ENCODE results near the gene SPAG8.

Gene SPAG8

GRCh38 chr9:35829084-35829763 lies 17.2 kb upstream of the SPAG8 start, which contains the start of gene TMEM8B:
Gene TMEM8B, plus strand, starts transcription at chr9:35829228. Its CDS starts 220 bp downstream, at chr9:35829448.
- peak within 1 kb of the TSS; percentile 79 for H3K4me3 ChIP-seq (ENCODE audit: insufficient read depth, low read depth, low read length, poor library complexity, severe bottlenecking)
- peaks cover 11% of the 10 kb centered on the region for H3K4me1 ChIP-seq (ENCODE audit: control insufficient read depth, insufficient read depth, low read length, poor library complexity, severe bottlenecking)
- peak within 1 kb of the TSS; percentile 74 for H3K27ac ChIP-seq (ENCODE audit: insufficient read depth, low read length, poor library complexity, severe bottlenecking)
- no peaks in the 10 kb centered on the region for H3K9me3 ChIP-seq (ENCODE audit: control insufficient read depth, low read length)
- peak; percentile 86 to 92 (median 90) for DNase-seq
- no peaks in the 10 kb centered on the region for H3K27me3 ChIP-seq (replicated peaks; ENCODE audit: control insufficient read depth, insufficient read depth, low read length, poor library complexity, severe bottlenecking)
- H3K36me3 ChIP-seq (ENCODE audit: control insufficient read depth, insufficient read depth, low read length) = no peaks in the 10 kb centered on the region

- Histone ChIP-seq H3K27me3 (replicated peaks; ENCODE audit: control insufficient read depth, insufficient read depth, low read length, poor library complexity, severe bottlenecking) (no peaks in the 10 kb centered on the region), H3K36me3 (ENCODE audit: control insufficient read depth, insufficient read depth, low read length) (no peaks in the 10 kb centered on the region), H3K4me3 (ENCODE audit: insufficient read depth, low read depth, low read length, poor library complexity, severe bottlenecking) (peak within 1 kb of the TSS; percentile 79), H3K4me1 (ENCODE audit: control insufficient read depth, insufficient read depth, low read length, poor library complexity, severe bottlenecking) (peaks cover 11% of the 10 kb centered on the region), H3K9me3 (ENCODE audit: control insufficient read depth, low read length) (no peaks in the 10 kb centered on the region), H3K27ac (ENCODE audit: insufficient read depth, low read length, poor library complexity, severe bottlenecking) (peak within 1 kb of the TSS; percentile 74)
- peak in 2 of 3 donors; percentile 9 to 23 for DNase-seq
These were observed 16.6 kb upstream of the SPAG8 start, which contains the start of gene FAM221B for GRCh38 chr9:35828716-35829083. Gene FAM221B, minus strand, starts transcription at chr9:35828732. Its CDS starts 2,571 bp downstream, at chr9:35826161.

- Histone ChIP-seq H3K27me3 (replicated peaks; ENCODE audit: control insufficient read depth, insufficient read depth, low read length, poor library complexity, severe bottlenecking) (no peaks in the 10 kb centered on the region), H3K9me3 (ENCODE audit: control insufficient read depth, low read length) (no peaks in the 10 kb centered on the region), H3K4me3 (ENCODE audit: insufficient read depth, low read depth, low read length, poor library complexity, severe bottlenecking) (no peak overlapping the region), H3K36me3 (ENCODE audit: control insufficient read depth, insufficient read depth, low read length) (no peaks in the 10 kb centered on the region), H3K27ac (ENCODE audit: insufficient read depth, low read length, poor library complexity, severe bottlenecking) (no peak overlapping the region), H3K4me1 (ENCODE audit: control insufficient read depth, insufficient read depth, low read length, poor library complexity, severe bottlenecking) (peaks cover 11% of the 10 kb centered on the region)
- DNase-seq = no peak
These were observed 15.4 kb upstream of the SPAG8 start for GRCh38 chr9:35827486-35827885.

GRCh38 chr9:35826071-35826701 lies 14.1 kb upstream of the SPAG8 start:
- Histone ChIP-seq H3K27me3 (replicated peaks; ENCODE audit: control insufficient read depth, insufficient read depth, low read length, poor library complexity, severe bottlenecking) (no peaks in the 10 kb centered on the region), H3K36me3 (ENCODE audit: control insufficient read depth, insufficient read depth, low read length) (no peaks in the 10 kb centered on the region), H3K27ac (ENCODE audit: insufficient read depth, low read length, poor library complexity, severe bottlenecking) (no peak overlapping the region), H3K9me3 (ENCODE audit: control insufficient read depth, low read length) (no peaks in the 10 kb centered on the region), H3K4me3 (ENCODE audit: insufficient read depth, low read depth, low read length, poor library complexity, severe bottlenecking) (no peak overlapping the region), H3K4me1 (ENCODE audit: control insufficient read depth, insufficient read depth, low read length, poor library complexity, severe bottlenecking) (peaks cover 11% of the 10 kb centered on the region)
- peak in 1 of 3 donors; percentile 12 for DNase-seq

- Histone ChIP-seq H3K4me1 (ENCODE audit: control insufficient read depth, insufficient read depth, low read length, poor library complexity, severe bottlenecking) (no peaks in the 10 kb centered on the region), H3K36me3 (ENCODE audit: control insufficient read depth, insufficient read depth, low read length) (no peaks in the 10 kb centered on the region), H3K9me3 (ENCODE audit: control insufficient read depth, low read length) (no peaks in the 10 kb centered on the region), H3K27me3 (replicated peaks; ENCODE audit: control insufficient read depth, insufficient read depth, low read length, poor library complexity, severe bottlenecking) (no peaks in the 10 kb centered on the region), H3K27ac (ENCODE audit: insufficient read depth, low read length, poor library complexity, severe bottlenecking) (no peak overlapping the region), H3K4me3 (ENCODE audit: insufficient read depth, low read depth, low read length, poor library complexity, severe bottlenecking) (no peak overlapping the region)
- DNase-seq = no peak
These were observed 10.9 kb upstream of the SPAG8 start for GRCh38 chr9:35822926-35823325.

- Histone ChIP-seq H3K27me3 (replicated peaks; ENCODE audit: control insufficient read depth, insufficient read depth, low read length, poor library complexity, severe bottlenecking) (no peaks in the 10 kb centered on the region), H3K4me3 (ENCODE audit: insufficient read depth, low read depth, low read length, poor library complexity, severe bottlenecking) (no peak overlapping the region), H3K9me3 (ENCODE audit: control insufficient read depth, low read length) (no peaks in the 10 kb centered on the region), H3K4me1 (ENCODE audit: control insufficient read depth, insufficient read depth, low read length, poor library complexity, severe bottlenecking) (no peaks in the 10 kb centered on the region), H3K36me3 (ENCODE audit: control insufficient read depth, insufficient read depth, low read length) (no peaks in the 10 kb centered on the region), H3K27ac (ENCODE audit: insufficient read depth, low read length, poor library complexity, severe bottlenecking) (no peak overlapping the region)
- no peak for DNase-seq
These were observed 8.0 kb upstream of the SPAG8 start for GRCh38 chr9:35820076-35820475.

- no peak overlapping the region for H3K4me3 ChIP-seq (ENCODE audit: insufficient read depth, low read depth, low read length, poor library complexity, severe bottlenecking)
- no peaks in the 10 kb centered on the region for H3K27me3 ChIP-seq (replicated peaks; ENCODE audit: control insufficient read depth, insufficient read depth, low read length, poor library complexity, severe bottlenecking)
- H3K36me3 ChIP-seq (ENCODE audit: control insufficient read depth, insufficient read depth, low read length) = no peaks in the 10 kb centered on the region
- DNase-seq = no peak
- H3K27ac ChIP-seq (ENCODE audit: insufficient read depth, low read length, poor library complexity, severe bottlenecking) = no peak overlapping the region
- H3K9me3 ChIP-seq (ENCODE audit: control insufficient read depth, low read length) = no peaks in the 10 kb centered on the region
- H3K4me1 ChIP-seq (ENCODE audit: control insufficient read depth, insufficient read depth, low read length, poor library complexity, severe bottlenecking) = peaks cover 11% of the 10 kb centered on the region
These were observed 6.3 kb upstream of the SPAG8 start for GRCh38 chr9:35818341-35818740.

GRCh38 chr9:35816708-35817107 lies 4.6 kb upstream of the SPAG8 start:
- DNase-seq = no peak
- Histone ChIP-seq H3K27ac (ENCODE audit: insufficient read depth, low read length, poor library complexity, severe bottlenecking) (no peak overlapping the region), H3K9me3 (ENCODE audit: control insufficient read depth, low read length) (no peaks in the 10 kb centered on the region), H3K4me3 (ENCODE audit: insufficient read depth, low read depth, low read length, poor library complexity, severe bottlenecking) (no peak overlapping the region), H3K36me3 (ENCODE audit: control insufficient read depth, insufficient read depth, low read length) (no peaks in the 10 kb centered on the region), H3K4me1 (ENCODE audit: control insufficient read depth, insufficient read depth, low read length, poor library complexity, severe bottlenecking) (peaks cover 17% of the 10 kb centered on the region), H3K27me3 (replicated peaks; ENCODE audit: control insufficient read depth, insufficient read depth, low read length, poor library complexity, severe bottlenecking) (no peaks in the 10 kb centered on the region)

GRCh38 chr9:35814841-35815543 lies 2.9 kb upstream of the SPAG8 start, which contains the start of gene HINT2:
Gene HINT2, minus strand, starts transcription at chr9:35815042. Its CDS starts 63 bp downstream, at chr9:35814979.
- peaks cover 22% of the 10 kb centered on the region for H3K4me1 ChIP-seq (ENCODE audit: control insufficient read depth, insufficient read depth, low read length, poor library complexity, severe bottlenecking)
- DNase-seq = peak; percentile 93 to 96 (median 95)
- H3K27ac ChIP-seq (ENCODE audit: insufficient read depth, low read length, poor library complexity, severe bottlenecking) = peak within 1 kb of the TSS; percentile 84
- no peaks in the 10 kb centered on the region for H3K9me3 ChIP-seq (ENCODE audit: control insufficient read depth, low read length)
- no peaks in the 10 kb centered on the region for H3K27me3 ChIP-seq (replicated peaks; ENCODE audit: control insufficient read depth, insufficient read depth, low read length, poor library complexity, severe bottlenecking)
- peak within 1 kb of the TSS; percentile 81 for H3K4me3 ChIP-seq (ENCODE audit: insufficient read depth, low read depth, low read length, poor library complexity, severe bottlenecking)
- no peaks in the 10 kb centered on the region for H3K36me3 ChIP-seq (ENCODE audit: control insufficient read depth, insufficient read depth, low read length)
